SK-N-MC (cell line): ENCODE results near the gene AXIN1.

Experiments
- EZH2 ChIP-seq: fragments of 200-600 bp; sonication (generic); IDR thresholded peaks from one replicate; pipeline ENCODE4 v1.6.1; 2017; ENCODE audit warnings: antibody characterized with exemption
- POLR2AphosphoS5 ChIP-seq: IDR thresholded peaks from 2 replicates; pipeline ENCODE4 v1.6.1; 2012; ENCODE audit warnings: mild to moderate bottlenecking, low read depth, low read length, borderline replicate concordance

- no peak for TF ChIP-seq POLR2AphosphoS5
- no peak for TF ChIP-seq EZH2
Measured at GRCh38 chr16:280552-280951, 72.0 kb downstream of the AXIN1 start, which contains the start of gene ARHGDIG.
